GM18519 (cell line): ENCODE measurements around the gene TOMM70.
"Not testable (repeated sequence)": the region's sequence is repeated elsewhere in the genome, so short reads cannot be mapped to it uniquely, and the experiment has no call there.

ENCODE experiments used
- ATAC-seq: cut with Tn5 transposase; IDR thresholded peaks from one replicate; pipeline ENCODE4 v1.9.1; 2021; ENCODE audit warnings: mild to moderate bottlenecking, moderate library complexity; ENCODE audit not compliant: unreplicated experiment, low FRiP score

Gene TOMM70

DNA sequence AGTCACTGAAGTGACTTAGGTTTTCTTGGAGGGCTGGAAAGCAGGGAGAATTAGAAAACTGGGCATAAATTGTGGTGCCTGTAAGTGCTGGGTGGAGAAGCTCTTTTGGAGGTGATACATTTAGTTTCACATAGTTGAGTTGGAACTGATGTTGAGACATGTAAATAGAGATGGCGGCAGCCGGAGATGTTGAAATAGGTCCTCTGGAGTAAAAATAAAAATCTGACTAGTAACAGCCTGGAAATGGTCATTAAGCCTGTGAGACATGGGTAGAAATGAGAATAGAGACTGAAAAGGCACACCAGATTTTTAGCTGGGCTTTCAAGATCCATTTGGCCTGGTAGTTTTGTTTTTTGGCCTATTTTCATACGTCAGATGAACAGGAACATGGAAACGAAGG is 69.2 kb downstream of the TOMM70 start:
- ATAC-seq = no peak

DNA sequence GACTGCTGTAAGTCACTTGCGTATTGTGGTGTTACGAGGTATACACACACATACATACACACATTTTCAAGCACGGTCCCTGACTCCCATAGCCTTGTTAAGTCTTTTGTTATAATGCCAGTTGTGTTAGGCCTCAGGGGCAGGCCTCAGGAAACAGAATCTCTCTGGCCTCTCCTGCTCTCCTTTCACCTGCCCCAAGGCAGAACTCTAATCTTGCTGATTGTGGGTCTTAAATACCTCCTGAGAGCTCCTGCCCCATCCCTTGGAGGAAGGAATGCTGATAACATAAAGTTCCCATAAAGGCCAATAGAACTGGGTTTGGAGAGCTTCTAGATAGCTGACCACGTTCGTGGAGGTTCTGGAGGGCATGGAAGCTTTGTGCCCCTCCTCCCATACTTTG is 70.2 kb downstream of the TOMM70 start:
- ATAC-seq = no peak

- ATAC-seq = no peak
Observed at GRCh38 chr3:100329800-100330489, 70.9 kb downstream of the TOMM70 start.

- ATAC-seq = not testable (repeated sequence)
Observed at GRCh38 chr3:100327377-100327776, 73.5 kb downstream of the TOMM70 start.

- no peak for ATAC-seq
Observed at GRCh38 chr3:100325827-100326226, 75.1 kb downstream of the TOMM70 start.

GRCh38 chr3:100324044-100324443 is 76.8 kb downstream of the TOMM70 start:
- ATAC-seq = no peak

GRCh38 chr3:100319951-100320350 is 80.9 kb downstream of the TOMM70 start:
- ATAC-seq = no peak

DNA sequence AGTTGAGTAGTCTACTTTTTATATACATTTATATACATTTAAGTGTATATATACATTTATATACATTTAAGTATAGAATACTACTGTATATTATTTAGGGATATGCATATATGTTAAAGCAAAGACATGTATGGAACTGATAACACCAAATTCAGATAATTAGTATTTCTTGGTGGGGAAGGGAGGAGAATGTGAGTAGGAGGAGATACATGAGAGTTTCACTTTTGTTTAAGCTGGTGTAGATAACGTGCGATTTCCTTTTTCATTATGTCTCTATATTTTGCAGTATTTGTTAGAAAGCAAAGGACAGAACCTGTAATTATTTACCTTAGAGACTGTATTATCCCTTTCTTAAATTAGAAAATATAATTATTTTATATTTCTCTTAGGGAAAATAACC is 83.0 kb downstream of the TOMM70 start:
- ATAC-seq = peak; percentile 60

- peak; percentile 65 for ATAC-seq
Observed at GRCh38 chr3:100316641-100317069, 84.2 kb downstream of the TOMM70 start.
